ENCODE results near the gene BABAM2.

BABAM2 gene

DNA sequence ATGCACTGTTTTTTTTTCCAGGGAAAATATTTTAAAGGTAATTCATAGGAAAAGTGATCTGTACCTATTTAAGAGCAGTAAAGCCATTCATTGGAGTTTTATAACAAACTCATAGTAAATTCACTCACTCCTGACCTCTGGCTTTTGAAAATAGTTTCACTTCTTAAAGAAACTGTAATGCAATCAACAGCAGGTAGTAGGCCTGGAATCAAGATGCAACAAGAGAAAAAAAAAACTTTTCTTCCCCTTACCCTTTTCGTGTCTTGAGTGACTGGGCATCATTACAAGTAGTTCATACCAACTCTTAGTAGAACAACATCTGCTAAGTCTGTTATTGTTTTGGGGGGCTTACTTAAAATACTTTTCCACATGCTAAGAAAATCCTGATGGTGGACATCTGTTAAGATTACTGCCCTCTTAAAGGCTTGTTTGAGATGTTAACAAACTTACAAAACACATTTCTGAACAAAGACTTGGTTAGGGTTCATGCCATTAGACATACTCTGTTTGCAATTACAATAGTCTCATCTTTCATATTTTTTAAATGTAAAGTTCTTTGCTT lies 338.0 kb downstream of the BABAM2 start (continued):
- no peak for TF ChIP-seq BCL11A (tag by site-specific recombination; IDR thresholded peaks at IDR 0.05; ENCODE audit: low read depth)
- TF ChIP-seq BCL11B (tag by site-specific recombination; IDR thresholded peaks at IDR 0.05; ENCODE audit: low read depth): no peak
- TF ChIP-seq, protein P1, sequence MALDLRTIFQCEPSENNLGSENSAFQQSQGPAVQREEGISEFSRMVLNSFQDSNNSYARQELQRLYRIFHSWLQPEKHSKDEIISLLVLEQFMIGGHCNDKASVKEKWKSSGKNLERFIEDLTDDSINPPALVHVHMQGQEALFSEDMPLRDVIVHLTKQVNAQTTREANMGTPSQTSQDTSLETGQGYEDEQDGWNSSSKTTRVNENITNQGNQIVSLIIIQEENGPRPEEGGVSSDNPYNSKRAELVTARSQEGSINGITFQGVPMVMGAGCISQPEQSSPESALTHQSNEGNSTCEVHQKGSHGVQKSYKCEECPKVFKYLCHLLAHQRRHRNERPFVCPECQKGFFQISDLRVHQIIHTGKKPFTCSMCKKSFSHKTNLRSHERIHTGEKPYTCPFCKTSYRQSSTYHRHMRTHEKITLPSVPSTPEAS (tag by site-specific recombination; IDR thresholded peaks at IDR 0.05): no peak
- TF ChIP-seq OSR2 (tag by site-specific recombination; IDR thresholded peaks at IDR 0.05): no peak
- TF ChIP-seq ZNF654 (tag by site-specific recombination; IDR thresholded peaks at IDR 0.05; ENCODE audit: low read depth): no peak

DNA sequence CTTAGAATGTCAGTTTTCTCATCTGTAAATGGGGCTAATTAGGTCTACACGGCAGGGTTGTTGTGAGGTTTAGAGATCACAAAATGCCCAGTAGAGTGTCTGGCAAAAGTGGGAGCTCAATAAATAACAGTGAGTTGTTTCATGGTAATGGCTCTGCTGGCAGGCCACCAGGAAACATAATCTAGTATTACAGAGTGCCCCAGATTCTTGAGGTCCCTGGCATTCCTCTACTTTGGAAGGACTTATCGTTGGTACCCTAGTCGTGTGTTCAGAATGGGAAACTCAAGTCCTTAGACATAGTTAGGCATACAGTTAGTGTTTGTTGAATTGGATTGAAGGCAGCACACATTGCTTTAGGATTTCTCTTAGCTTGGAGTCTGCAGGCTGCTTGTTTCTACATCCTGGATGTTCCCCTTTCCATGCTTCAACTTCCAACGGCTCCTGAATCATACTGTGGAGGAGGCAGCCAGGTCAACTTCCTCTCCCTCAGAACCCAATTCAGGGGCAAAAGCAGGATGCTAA lies 340.6 kb downstream of the BABAM2 start:
- Histone ChIP-seq H3K4me1 (ENCODE audit: control insufficient read depth, insufficient read depth, low read length) (no peaks in the 10 kb centered on the region; the same call in 1 of the 2 replicates), H3K4me3 (ENCODE audit: low read depth, low read length) (no peak overlapping the region), H3K36me3 (ENCODE audit: control insufficient read depth in 2 of 2, insufficient read depth in 1 of 2, low read length in 2 of 2) (no peaks in the 10 kb centered on the region), H3K27ac (ENCODE audit: extremely low read depth, low read depth, low read length) (no peak overlapping the region), H3K9me3 (ENCODE audit: control insufficient read depth, insufficient read depth, low read depth, low read length) (no peaks in the 10 kb centered on the region)
- ChIA-PET CTCF (interaction anchor here (0.6 kb wide), 1 partner anchor 246 kb away, joined by 3 read pairs; no protein-coding TSS in a partner anchor), POLR2A (no interaction called here)
- no peak for TF ChIP-seq ZBTB7A (tag by site-specific recombination; IDR thresholded peaks at IDR 0.05; ENCODE audit: low read depth)
- TF ChIP-seq ZNF473 (tag by site-specific recombination; IDR thresholded peaks at IDR 0.05): no peak
- TF ChIP-seq ZNF621 (tag by site-specific recombination; IDR thresholded peaks at IDR 0.05): no peak
- TF ChIP-seq ZNF248 (tag by site-specific recombination; IDR thresholded peaks at IDR 0.05): no peak
- no peak for TF ChIP-seq GLI2 (tag by site-specific recombination; IDR thresholded peaks at IDR 0.05; ENCODE audit: borderline replicate concordance, low read depth)
- TF ChIP-seq MYNN (tag by site-specific recombination; IDR thresholded peaks at IDR 0.05; ENCODE audit: borderline replicate concordance): no peak
- no peak for TF ChIP-seq ZNF777 (tag by site-specific recombination; IDR thresholded peaks at IDR 0.05; ENCODE audit: borderline replicate concordance)
- no peak for TF ChIP-seq ZNF747 (tag by site-specific recombination; IDR thresholded peaks at IDR 0.05)
- TF ChIP-seq, protein P2, sequence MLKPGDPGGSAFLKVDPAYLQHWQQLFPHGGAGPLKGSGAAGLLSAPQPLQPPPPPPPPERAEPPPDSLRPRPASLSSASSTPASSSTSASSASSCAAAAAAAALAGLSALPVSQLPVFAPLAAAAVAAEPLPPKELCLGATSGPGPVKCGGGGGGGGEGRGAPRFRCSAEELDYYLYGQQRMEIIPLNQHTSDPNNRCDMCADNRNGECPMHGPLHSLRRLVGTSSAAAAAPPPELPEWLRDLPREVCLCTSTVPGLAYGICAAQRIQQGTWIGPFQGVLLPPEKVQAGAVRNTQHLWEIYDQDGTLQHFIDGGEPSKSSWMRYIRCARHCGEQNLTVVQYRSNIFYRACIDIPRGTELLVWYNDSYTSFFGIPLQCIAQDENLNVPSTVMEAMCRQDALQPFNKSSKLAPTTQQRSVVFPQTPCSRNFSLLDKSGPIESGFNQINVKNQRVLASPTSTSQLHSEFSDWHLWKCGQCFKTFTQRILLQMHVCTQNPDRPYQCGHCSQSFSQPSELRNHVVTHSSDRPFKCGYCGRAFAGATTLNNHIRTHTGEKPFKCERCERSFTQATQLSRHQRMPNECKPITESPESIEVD (tag by site-specific recombination; IDR thresholded peaks at IDR 0.05): no peak
- TF ChIP-seq, protein P3, sequence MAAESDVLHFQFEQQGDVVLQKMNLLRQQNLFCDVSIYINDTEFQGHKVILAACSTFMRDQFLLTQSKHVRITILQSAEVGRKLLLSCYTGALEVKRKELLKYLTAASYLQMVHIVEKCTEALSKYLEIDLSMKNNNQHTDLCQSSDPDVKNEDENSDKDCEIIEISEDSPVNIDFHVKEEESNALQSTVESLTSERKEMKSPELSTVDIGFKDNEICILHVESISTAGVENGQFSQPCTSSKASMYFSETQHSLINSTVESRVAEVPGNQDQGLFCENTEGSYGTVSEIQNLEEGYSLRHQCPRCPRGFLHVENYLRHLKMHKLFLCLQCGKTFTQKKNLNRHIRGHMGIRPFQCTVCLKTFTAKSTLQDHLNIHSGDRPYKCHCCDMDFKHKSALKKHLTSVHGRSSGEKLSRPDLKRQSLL (tag by site-specific recombination; IDR thresholded peaks at IDR 0.05): no peak
- TF ChIP-seq ZNF350 (tag by site-specific recombination; IDR thresholded peaks at IDR 0.05): no peak
- no peak for TF ChIP-seq GLIS1 (tag by site-specific recombination; IDR thresholded peaks at IDR 0.05)
- TF ChIP-seq ZNF768 (tag by site-specific recombination; IDR thresholded peaks at IDR 0.05): no peak
- TF ChIP-seq ZFP69B (tag by site-specific recombination; IDR thresholded peaks at IDR 0.05): no peak

DNA sequence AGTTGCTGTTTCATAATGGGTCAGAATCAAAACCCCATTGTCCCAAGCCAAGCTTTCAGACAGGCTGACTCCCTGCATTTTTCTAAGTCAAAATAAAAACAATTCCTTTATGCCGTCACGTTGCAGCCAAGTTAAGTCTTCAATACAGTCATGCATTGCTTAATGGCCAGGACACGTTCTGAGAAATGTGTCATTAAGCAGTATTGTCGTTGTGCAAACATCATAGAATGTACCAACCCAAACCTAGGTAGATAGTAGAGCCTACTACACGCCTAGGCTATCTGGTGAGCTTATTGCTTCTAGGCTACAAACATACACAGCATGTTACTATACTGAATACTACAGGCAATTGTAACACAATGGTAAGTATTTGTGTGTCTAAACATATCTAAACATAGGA lies 341.8 kb downstream of the BABAM2 start:
- no peak overlapping the region for H3K27ac ChIP-seq (ENCODE audit: extremely low read depth, low read depth, low read length)
- TF ChIP-seq YY1 (tag by site-specific recombination; IDR thresholded peaks at IDR 0.05): no peak
- no peak for TF ChIP-seq ZNF132 (tag by site-specific recombination; IDR thresholded peaks at IDR 0.05; ENCODE audit: borderline replicate concordance)
- no peak for TF ChIP-seq KLF8 (tag by site-specific recombination; IDR thresholded peaks at IDR 0.05)
- no peaks in the 10 kb centered on the region; the same call in 1 of the 2 replicates for H3K4me1 ChIP-seq (ENCODE audit: control insufficient read depth, insufficient read depth, low read length)
- H3K36me3 ChIP-seq (ENCODE audit: control insufficient read depth in 2 of 2, insufficient read depth in 1 of 2, low read length in 2 of 2): no peaks in the 10 kb centered on the region
- CTCF ChIA-PET: no interaction called here
- H3K9me3 ChIP-seq (ENCODE audit: control insufficient read depth, insufficient read depth, low read depth, low read length): no peaks in the 10 kb centered on the region
- POLR2A ChIA-PET: no interaction called here
- H3K4me3 ChIP-seq (ENCODE audit: low read depth, low read length): no peak overlapping the region
